ENCODE measurements around the gene STUM.

Gene STUM

GRCh38 chr1:226553924-226554282 lies 5.3 kb downstream of the STUM start:
- Histone ChIP-seq H2AFZ (ENCODE audit: low read depth, low read length) (no peak overlapping the region), H3K4me1 (ENCODE audit: low read length) (no peaks in the 10 kb centered on the region), H3K9me3 (ENCODE audit: insufficient read depth, low read length) (no peaks in the 10 kb centered on the region), H3K9ac (ENCODE audit: low read length) (no peak overlapping the region), H4K20me1 (ENCODE audit: insufficient read depth, low read length) (no peaks in the 10 kb centered on the region), H3K4me2 (ENCODE audit: low read length) (no peak overlapping the region), H3K36me3 (replicated peaks; ENCODE audit: low read depth, low read length) (no peaks in the 10 kb centered on the region), H3K27ac (ENCODE audit: low read length) (no peak overlapping the region), H3K27me3 (ENCODE audit: low read depth, low read length) (peaks cover 43% of the 10 kb centered on the region), H3K4me3 (ENCODE audit: low read length) (no peak overlapping the region), H3K79me2 (ENCODE audit: low read length) (no peaks in the 10 kb centered on the region)
- TF ChIP-seq EZH2phosphoT487 (IDR thresholded peaks at IDR 0.05; ENCODE audit: low read depth) (no peak), CTCF (IDR thresholded peaks at IDR 0.05; ENCODE audit: low read depth, low read length) (no peak)

DNA sequence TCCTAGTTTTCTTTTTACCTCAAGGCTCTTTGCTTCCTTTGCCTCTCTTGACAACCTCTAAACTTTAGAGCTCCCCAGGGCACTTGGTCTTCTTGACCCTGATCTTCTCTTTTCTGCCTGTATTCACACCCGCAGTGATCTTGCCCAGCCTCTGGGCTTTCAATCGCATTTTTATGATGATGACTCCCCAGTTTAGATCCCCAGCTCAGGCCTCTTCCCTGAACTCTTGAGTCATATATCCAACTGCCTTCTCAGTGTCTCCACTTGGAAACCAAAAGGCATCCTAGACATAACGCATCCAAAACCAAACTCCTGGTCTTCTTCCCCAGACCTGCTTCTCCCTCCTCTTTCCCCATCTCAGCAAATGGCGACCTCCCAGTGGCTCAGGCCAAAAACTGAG lies 6.5 kb downstream of the STUM start:
- Histone ChIP-seq H3K9ac (ENCODE audit: low read length) (no peak overlapping the region), H3K4me1 (ENCODE audit: low read length) (no peaks in the 10 kb centered on the region), H3K4me2 (ENCODE audit: low read length) (no peak overlapping the region), H3K79me2 (ENCODE audit: low read length) (no peaks in the 10 kb centered on the region), H3K36me3 (replicated peaks; ENCODE audit: low read depth, low read length) (no peaks in the 10 kb centered on the region), H3K4me3 (ENCODE audit: low read length) (no peak overlapping the region), H3K27me3 (ENCODE audit: low read depth, low read length) (peaks cover 46% of the 10 kb centered on the region), H2AFZ (ENCODE audit: low read depth, low read length) (no peak overlapping the region), H4K20me1 (ENCODE audit: insufficient read depth, low read length) (no peaks in the 10 kb centered on the region), H3K9me3 (ENCODE audit: insufficient read depth, low read length) (no peaks in the 10 kb centered on the region), H3K27ac (ENCODE audit: low read length) (no peak overlapping the region)
- TF ChIP-seq CTCF (IDR thresholded peaks at IDR 0.05; ENCODE audit: low read depth, low read length) (no peak), EZH2phosphoT487 (IDR thresholded peaks at IDR 0.05; ENCODE audit: low read depth) (no peak)

- H3K27ac ChIP-seq (ENCODE audit: low read length): no peak overlapping the region
- no peak overlapping the region for H2AFZ ChIP-seq (ENCODE audit: low read depth, low read length)
- no peaks in the 10 kb centered on the region for H3K9me3 ChIP-seq (ENCODE audit: insufficient read depth, low read length)
- TF ChIP-seq CTCF (IDR thresholded peaks at IDR 0.05; ENCODE audit: low read depth, low read length): no peak
- no peak for TF ChIP-seq EZH2phosphoT487 (IDR thresholded peaks at IDR 0.05; ENCODE audit: low read depth)
- no peak overlapping the region for H3K4me2 ChIP-seq (ENCODE audit: low read length)
- no peak overlapping the region for H3K9ac ChIP-seq (ENCODE audit: low read length)
- H3K4me1 ChIP-seq (ENCODE audit: low read length): no peaks in the 10 kb centered on the region
- H3K79me2 ChIP-seq (ENCODE audit: low read length): no peaks in the 10 kb centered on the region
- H3K4me3 ChIP-seq (ENCODE audit: low read length): no peak overlapping the region
- no peaks in the 10 kb centered on the region for H4K20me1 ChIP-seq (ENCODE audit: insufficient read depth, low read length)
- peaks cover 34% of the 10 kb centered on the region for H3K27me3 ChIP-seq (ENCODE audit: low read depth, low read length)
- H3K36me3 ChIP-seq (replicated peaks; ENCODE audit: low read depth, low read length): no peaks in the 10 kb centered on the region
Measured at GRCh38 chr1:226557424-226557823, 8.9 kb downstream of the STUM start.

GRCh38 chr1:226558036-226558650 lies 9.6 kb downstream of the STUM start:
- TF ChIP-seq CTCF (IDR thresholded peaks at IDR 0.05; ENCODE audit: low read depth, low read length) (no peak), EZH2phosphoT487 (IDR thresholded peaks at IDR 0.05; ENCODE audit: low read depth) (no peak)
- Histone ChIP-seq H2AFZ (ENCODE audit: low read depth, low read length) (no peak overlapping the region), H3K9me3 (ENCODE audit: insufficient read depth, low read length) (no peaks in the 10 kb centered on the region), H3K4me3 (ENCODE audit: low read length) (no peak overlapping the region), H3K79me2 (ENCODE audit: low read length) (no peaks in the 10 kb centered on the region), H3K27me3 (ENCODE audit: low read depth, low read length) (peaks cover 34% of the 10 kb centered on the region), H3K9ac (ENCODE audit: low read length) (no peak overlapping the region), H3K27ac (ENCODE audit: low read length) (no peak overlapping the region), H3K4me2 (ENCODE audit: low read length) (no peak overlapping the region), H3K36me3 (replicated peaks; ENCODE audit: low read depth, low read length) (no peaks in the 10 kb centered on the region), H4K20me1 (ENCODE audit: insufficient read depth, low read length) (no peaks in the 10 kb centered on the region), H3K4me1 (ENCODE audit: low read length) (no peaks in the 10 kb centered on the region)

All from OCI-LY3 (cell line).